GM20431 (cell line): Measurements from ENCODE around the gene SLC25A24.
"Not testable (repeated sequence)": the region's sequence is repeated elsewhere in the genome, so short reads cannot be mapped to it uniquely, and the experiment has no call there.

Experiments used
- in situ Hi-C: fragments of 300-500 bp; cut with MseI, MboI; formaldehyde crosslinking; loops from one replicate; pipeline ENCODE4 v1.15.0; 2020; ENCODE audit warnings: low sequenced_read_pairs; ENCODE audit not compliant: unreplicated experiment

The SLC25A24 gene

GRCh38 chr1:108199781-108200686 is at the start of gene SLC25A24:
Gene SLC25A24, minus strand, starts transcription at chr1:108200343. Its CDS starts 205 bp downstream, at chr1:108200138.
- in situ Hi-C loops = no loop called here

GRCh38 chr1:108243976-108244375 is 43.8 kb upstream of the SLC25A24 start, which contains the start of gene NBPF4:
Gene NBPF4, minus strand, starts transcription at chr1:108244076. Its CDS starts 315 bp downstream, at chr1:108243761.
- in situ Hi-C loops = not testable (repeated sequence)

GRCh38 chr1:108239426-108239825 is 39.3 kb upstream of the SLC25A24 start:
- in situ Hi-C loops = not testable (repeated sequence)

- in situ Hi-C loops = not testable (repeated sequence)
Observed at GRCh38 chr1:108235308-108235707, 35.2 kb upstream of the SLC25A24 start.

- in situ Hi-C loops = not testable (repeated sequence)
Observed at GRCh38 chr1:108232183-108232582, 32.0 kb upstream of the SLC25A24 start.

GRCh38 chr1:108229976-108230375 is 29.8 kb upstream of the SLC25A24 start:
- in situ Hi-C loops = not testable (repeated sequence)

- in situ Hi-C loops = not testable (repeated sequence)
Observed at GRCh38 chr1:108227772-108228171, 27.6 kb upstream of the SLC25A24 start.

- in situ Hi-C loops = not testable (repeated sequence)
Observed at GRCh38 chr1:108226855-108227254, 26.7 kb upstream of the SLC25A24 start.

GRCh38 chr1:108223226-108223625 is 23.1 kb upstream of the SLC25A24 start:
- in situ Hi-C loops = not testable (repeated sequence)

- in situ Hi-C loops = not testable (repeated sequence)
Observed at GRCh38 chr1:108217515-108218174, 17.5 kb upstream of the SLC25A24 start.

GRCh38 chr1:108217007-108217406 is 16.9 kb upstream of the SLC25A24 start:
- in situ Hi-C loops = not testable (repeated sequence)

GRCh38 chr1:108216028-108216890 is 16.1 kb upstream of the SLC25A24 start:
- in situ Hi-C loops = not testable (repeated sequence)

- in situ Hi-C loops = not testable (repeated sequence)
Observed at GRCh38 chr1:108214641-108215465, 14.7 kb upstream of the SLC25A24 start.

- in situ Hi-C loops = no loop called here
Observed at GRCh38 chr1:108211014-108211413, 10.9 kb upstream of the SLC25A24 start.

- in situ Hi-C loops = no loop called here
Observed at GRCh38 chr1:108209456-108210108, 9.4 kb upstream of the SLC25A24 start.

- in situ Hi-C loops = no loop called here
Observed at GRCh38 chr1:108208724-108209446, 8.7 kb upstream of the SLC25A24 start.

GRCh38 chr1:108203582-108203981 is 3.4 kb upstream of the SLC25A24 start:
- in situ Hi-C loops = not testable (repeated sequence)

GRCh38 chr1:108201687-108202086 is 1.5 kb upstream of the SLC25A24 start:
- in situ Hi-C loops = no loop called here
